Posterior vena cava (tissue), 2 donors: Measurements from ENCODE around the gene TMCC2. TPM values are rescaled to one million over a fixed set of nuclear protein-coding genes. Genes with fewer than 3 reads are reported as not detected.

Experiments
- DNase-seq: peaks from one replicate; pipeline ENCODE4 v3.0.0-alpha.2; 2020; ENCODE audit warnings: low spot score
- intact Hi-C, 2 donors: fragments of 100-400 bp; cut with DNase I; formaldehyde crosslinking; loops; one replicate each; pipeline versions ENCODE4 v1.14.1 to v1.14.2; 2022 to 2023
- total RNA-seq, 2 donors: library from RNA; stranded (reverse); fragmentation: NEBNext Ultra II Directional; extraction: Animal tissue kit (Norgen Biotek cat#: 25700); gene quantifications; one replicate each; pipeline ENCODE4 v1.2.1, GENCODE V29; 2021
- donor health status: DM: yes; HTN: yes; CAD: no.
- donor health status: DM: yes; HTN: yes; CAD: no.

TMCC2 gene
- total RNA-seq, 2 donors from 2014 or later = 4.1 to 4.6 TPM

GRCh38 chr1:205256951-205257625, 29.3 kb downstream of the TMCC2 start:
- intact Hi-C loops = loop anchor here (10.0 kb wide), 2 partner anchors 112 to 272 kb away; no protein-coding TSS in a partner anchor

DNA sequence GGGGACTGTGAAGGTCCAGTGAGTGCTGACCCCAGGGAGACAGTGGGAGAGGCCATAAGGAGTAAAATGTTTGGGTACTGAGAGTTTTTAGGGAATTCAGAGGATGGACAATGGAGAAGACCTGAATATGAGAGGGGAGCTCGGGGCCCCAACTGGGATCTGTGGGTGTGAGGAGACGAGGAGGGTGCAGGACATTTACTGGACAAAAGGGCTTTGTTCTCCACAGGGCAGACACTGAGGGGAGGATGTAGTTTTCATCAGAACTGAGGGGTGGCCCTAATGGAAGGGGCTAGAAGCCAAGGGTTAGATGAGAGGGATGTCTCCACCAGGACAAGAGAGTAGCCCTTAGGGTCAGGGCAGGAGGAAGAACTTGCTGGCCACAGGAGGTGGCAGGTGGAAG, 30.0 kb downstream of the TMCC2 start:
- intact Hi-C loops = loop anchor here (10.0 kb wide), 2 partner anchors 113 to 273 kb away; no protein-coding TSS in a partner anchor
- DNase-seq = no peak

More at GRCh38 chr1:205256951-205257625, 29.3 kb downstream of the TMCC2 start:
- DNase-seq = no peak

- DNase-seq = no peak
- intact Hi-C loops = loop anchor here (10.0 kb wide), 2 partner anchors 113 to 273 kb away; no protein-coding TSS in a partner anchor
Measured at GRCh38 chr1:205258261-205258691, 30.5 kb downstream of the TMCC2 start.

- no peak for DNase-seq
- intact Hi-C loops = loop anchor here (10.0 kb wide), 2 partner anchors 114 to 274 kb away; no protein-coding TSS in a partner anchor
Measured at GRCh38 chr1:205258719-205259118, 31.0 kb downstream of the TMCC2 start.

GRCh38 chr1:205259324-205259832, 31.6 kb downstream of the TMCC2 start:
- DNase-seq = no peak
- intact Hi-C loops = loop anchor here (10.0 kb wide), 2 partner anchors 115 to 275 kb away; no protein-coding TSS in a partner anchor

DNA sequence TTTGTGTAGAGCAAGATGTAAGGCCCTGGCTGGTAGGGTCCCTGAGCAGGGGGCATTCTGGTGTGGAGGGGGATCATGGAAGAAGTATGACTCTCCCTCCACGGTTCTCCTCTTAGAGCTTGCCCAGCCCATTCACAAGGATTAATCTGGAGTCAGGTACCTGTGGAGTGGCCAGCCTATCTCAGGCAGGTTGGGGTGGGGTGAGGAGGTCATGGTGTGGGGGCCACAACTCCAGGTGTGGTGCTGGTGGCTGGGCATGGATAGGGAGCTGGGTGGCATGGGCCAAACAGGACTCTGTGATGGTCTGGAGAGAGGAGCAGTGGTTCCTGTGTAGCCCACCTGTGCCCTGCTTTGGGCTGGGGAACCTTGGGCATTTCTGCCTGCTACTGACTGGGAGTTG, 32.3 kb downstream of the TMCC2 start:
- no peak for DNase-seq
- intact Hi-C loops = loop anchor here (10.0 kb wide), 2 partner anchors 115 to 275 kb away; no protein-coding TSS in a partner anchor

DNA sequence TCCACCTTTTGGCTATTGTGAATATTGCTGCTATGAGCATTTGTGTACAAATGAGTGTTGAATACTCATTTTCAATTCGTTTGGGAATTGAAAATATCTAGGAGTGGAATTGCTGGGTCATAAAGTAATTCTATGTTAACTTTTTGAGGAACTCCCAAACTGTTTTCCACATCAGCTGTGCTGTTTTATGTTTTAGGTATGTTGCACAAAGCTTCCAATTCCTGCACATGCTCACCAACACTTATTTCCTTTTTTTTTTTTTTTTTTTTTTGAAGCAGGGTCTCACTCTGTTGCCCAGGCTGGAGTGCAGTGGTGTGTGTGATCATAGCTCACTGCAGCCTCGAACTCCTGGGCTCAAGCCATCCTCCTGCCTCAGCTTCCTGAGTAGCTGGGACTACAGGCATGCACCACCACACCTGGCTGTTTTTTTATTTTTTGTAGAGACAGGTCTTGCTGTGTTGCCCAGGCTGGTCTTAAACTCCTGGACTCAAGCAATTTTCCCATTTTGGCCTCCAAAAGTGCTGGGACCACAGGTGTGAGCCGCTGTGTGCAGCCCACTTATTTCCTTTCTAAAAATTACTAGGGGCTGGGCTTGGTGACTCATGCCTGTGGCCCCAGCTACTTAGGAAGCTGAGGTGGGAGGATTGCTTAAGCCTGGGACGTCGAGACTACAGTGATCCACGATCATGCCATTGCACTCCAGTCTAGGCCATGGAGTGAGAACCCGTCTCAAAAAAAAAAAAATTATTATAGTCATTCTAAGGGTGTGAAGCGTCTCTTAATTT, 33.4 kb downstream of the TMCC2 start:
- DNase-seq = no peak
- intact Hi-C loops = no loop called here

GRCh38 chr1:205261946-205262691, 34.4 kb downstream of the TMCC2 start:
- intact Hi-C loops = no loop called here

DNA sequence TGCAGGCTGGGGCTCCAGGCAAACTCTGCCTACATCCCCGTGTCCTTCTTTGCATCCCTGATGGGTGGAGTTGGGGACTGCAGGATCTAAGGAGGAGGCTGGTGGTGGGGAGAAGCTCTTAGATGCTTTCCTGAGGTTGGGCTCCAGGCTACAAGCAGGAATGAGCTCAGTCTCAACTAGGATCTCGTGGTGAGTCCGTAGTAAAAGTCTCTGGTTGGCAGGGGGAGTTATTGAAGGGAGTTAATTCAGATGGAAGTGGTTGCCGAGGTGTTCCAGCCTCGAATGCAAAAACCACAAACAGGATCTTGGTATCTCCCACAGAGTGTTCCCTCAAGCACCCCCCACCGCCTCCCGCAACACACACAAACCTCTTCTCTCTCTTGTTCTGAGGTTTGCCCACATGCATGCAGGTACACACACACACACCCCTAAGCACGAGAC, 35.0 kb downstream of the TMCC2 start:
- no peak for DNase-seq
- intact Hi-C loops = no loop called here

More at GRCh38 chr1:205261946-205262691, 34.4 kb downstream of the TMCC2 start:
- DNase-seq = no peak

- intact Hi-C loops = no loop called here
- no peak for DNase-seq
Measured at GRCh38 chr1:205263580-205264190, 35.9 kb downstream of the TMCC2 start.

DNA sequence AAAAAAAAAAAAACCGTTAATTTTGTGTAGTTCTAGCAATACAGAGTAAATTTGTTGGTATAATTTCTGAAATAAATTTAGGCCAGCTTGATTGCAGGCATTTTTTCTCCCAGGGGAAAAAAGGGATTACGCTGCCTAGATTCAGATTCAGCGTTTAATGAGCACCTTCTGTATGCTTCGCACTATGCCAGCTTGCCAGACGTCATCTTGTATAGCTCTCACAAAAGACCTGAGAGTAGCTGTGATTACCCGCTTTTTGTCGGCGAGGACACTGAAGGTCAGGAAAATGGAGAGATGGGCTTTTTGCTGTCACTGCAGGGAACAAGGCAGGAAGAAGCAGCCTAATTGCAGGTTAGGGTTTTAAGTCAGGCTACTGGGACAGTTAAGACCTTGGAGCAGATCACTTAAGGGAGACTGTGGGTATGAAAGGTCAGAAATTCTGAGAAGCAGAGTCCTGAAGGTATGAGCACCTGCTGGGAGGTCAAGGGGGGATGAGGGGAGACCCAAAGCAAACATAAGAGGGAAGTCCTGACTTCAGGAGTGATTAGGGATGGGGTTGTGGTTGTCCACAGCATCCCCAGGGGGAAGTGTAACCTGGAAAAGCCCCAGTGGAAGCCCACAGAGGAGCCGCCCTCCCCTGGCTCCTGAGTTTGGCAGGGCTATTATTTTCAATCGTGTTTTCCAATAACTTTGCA, 39.0 kb downstream of the TMCC2 start:
- DNase-seq = no peak
- intact Hi-C loops = no loop called here

DNA sequence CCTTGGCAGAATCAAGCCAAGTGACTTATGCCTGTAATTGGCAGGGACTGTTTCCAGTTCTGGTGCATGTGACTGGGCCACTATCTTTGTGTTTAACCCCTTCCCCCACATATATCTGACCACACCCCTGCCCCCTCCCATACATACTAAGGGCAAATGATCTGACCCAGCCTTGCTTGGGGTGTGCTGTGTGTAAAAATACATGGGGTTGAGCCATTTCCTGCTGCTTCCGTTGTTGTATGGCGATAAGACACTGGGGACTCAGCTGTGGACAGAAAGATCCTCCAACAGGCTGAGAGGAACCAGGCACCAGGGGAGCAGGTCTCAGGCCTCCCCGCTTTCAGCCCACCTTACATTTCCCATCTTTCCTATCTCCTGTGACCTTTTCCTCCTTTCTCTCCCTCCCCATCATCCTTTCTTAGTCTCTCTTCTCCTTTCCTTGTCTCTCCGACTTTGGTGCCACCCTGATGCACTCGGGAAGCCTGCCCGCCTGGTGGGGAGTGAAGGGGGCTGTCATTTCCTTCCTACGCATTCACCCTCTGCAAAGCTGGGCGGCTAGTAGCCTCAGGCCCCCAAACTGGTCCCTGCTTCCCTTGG, 39.7 kb downstream of the TMCC2 start:
- intact Hi-C loops = no loop called here
- DNase-seq = no peak

DNA sequence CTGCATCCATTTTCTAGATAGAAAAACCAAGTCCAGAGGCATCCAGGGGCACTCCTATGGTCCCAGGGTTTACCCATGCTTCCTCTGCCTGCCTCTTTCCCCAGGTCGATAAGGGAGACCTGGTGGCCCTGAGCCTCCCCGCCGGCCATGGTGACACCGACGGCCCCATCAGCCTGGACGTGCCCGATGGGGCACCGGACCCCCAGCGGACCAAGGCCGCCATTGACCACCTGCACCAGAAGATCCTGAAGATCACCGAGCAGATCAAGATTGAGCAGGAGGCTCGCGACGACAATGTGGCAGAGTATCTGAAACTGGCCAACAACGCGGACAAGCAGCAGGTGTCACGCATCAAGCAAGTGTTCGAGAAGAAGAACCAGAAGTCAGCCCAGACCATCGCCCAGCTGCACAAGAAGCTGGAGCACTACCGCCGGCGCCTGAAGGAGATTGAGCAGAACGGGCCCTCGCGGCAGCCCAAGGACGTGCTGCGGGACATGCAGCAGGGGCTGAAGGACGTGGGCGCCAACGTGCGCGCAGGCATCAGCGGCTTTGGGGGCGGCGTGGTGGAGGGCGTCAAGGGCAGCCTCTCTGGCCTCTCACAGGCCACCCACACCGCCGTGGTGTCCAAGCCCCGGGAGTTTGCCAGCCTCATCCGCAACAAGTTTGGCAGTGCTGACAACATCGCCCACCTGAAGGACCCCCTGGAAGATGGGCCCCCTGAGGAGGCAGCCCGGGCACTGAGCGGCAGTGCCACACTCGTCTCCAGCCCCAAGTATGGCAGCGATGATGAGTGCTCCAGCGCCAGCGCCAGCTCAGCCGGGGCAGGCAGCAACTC, 41.3 kb downstream of the TMCC2 start:
- DNase-seq = no peak
- intact Hi-C loops = no loop called here

DNA sequence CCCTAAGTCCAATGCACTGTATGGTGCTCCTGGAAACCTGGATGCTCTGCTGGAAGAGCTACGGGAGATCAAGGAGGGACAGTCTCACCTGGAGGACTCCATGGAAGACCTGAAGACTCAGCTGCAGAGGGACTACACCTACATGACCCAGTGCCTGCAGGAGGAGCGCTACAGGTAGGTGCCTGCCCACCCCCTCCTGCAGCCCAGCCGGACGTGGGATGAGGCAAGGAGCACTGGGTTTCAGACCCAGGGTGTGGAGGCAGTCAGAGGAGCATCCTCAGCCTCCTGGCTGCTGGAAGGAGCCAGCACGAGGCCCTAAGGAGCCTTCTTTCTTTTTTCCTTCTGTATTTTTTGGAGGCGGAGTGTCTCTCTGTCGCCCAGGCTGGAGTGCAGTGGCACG, 42.0 kb downstream of the TMCC2 start:
- intact Hi-C loops = no loop called here

GRCh38 chr1:205270271-205270670, 42.5 kb downstream of the TMCC2 start:
- intact Hi-C loops = no loop called here
- DNase-seq = no peak

More for the DNA sequence above, 42.0 kb downstream of the TMCC2 start:
- no peak for DNase-seq

- intact Hi-C loops = no loop called here
- no peak for DNase-seq
Measured at GRCh38 chr1:205270764-205271163, 43.0 kb downstream of the TMCC2 start.

GRCh38 chr1:205271277-205271676, 43.5 kb downstream of the TMCC2 start:
- DNase-seq = peak; percentile 88
- intact Hi-C loops = no loop called here
